GM19372 (cell line): ENCODE results near the gene BEGAIN.
A peak's percentile ranks its signal among the peaks of the same experiment; 100 is the strongest.

Experiments used
- ATAC-seq: cut with Tn5 transposase; IDR thresholded peaks from one replicate; pipeline ENCODE4 v1.9.1; 2021; ENCODE audit warnings: mild to moderate bottlenecking, low read depth, moderate library complexity; ENCODE audit not compliant: unreplicated experiment

Gene BEGAIN

GRCh38 chr14:100587086-100587762 lies at the start of gene BEGAIN:
BEGAIN (minus strand) TSS chr14:100587417; CDS start chr14:100587290, 127 bp downstream.
- ATAC-seq: peak; percentile 52

- no peak for ATAC-seq
Measured at GRCh38 chr14:100636559-100636958, 49.3 kb upstream of the BEGAIN start.

GRCh38 chr14:100634026-100634425 lies 46.8 kb upstream of the BEGAIN start:
- no peak for ATAC-seq

- ATAC-seq: no peak
Measured at GRCh38 chr14:100633406-100633805, 46.2 kb upstream of the BEGAIN start.

- no peak for ATAC-seq
Measured at GRCh38 chr14:100629696-100630095, 42.5 kb upstream of the BEGAIN start.

GRCh38 chr14:100629098-100629497 lies 41.9 kb upstream of the BEGAIN start:
- ATAC-seq: no peak

GRCh38 chr14:100628225-100628624 lies 41.0 kb upstream of the BEGAIN start:
- ATAC-seq: no peak

- ATAC-seq: no peak
Measured at GRCh38 chr14:100626614-100627013, 39.4 kb upstream of the BEGAIN start.

GRCh38 chr14:100623961-100624360 lies 36.7 kb upstream of the BEGAIN start:
- no peak for ATAC-seq

GRCh38 chr14:100623557-100623956 lies 36.3 kb upstream of the BEGAIN start:
- no peak for ATAC-seq

GRCh38 chr14:100622708-100623485 lies 35.7 kb upstream of the BEGAIN start:
- no peak for ATAC-seq

GRCh38 chr14:100622224-100622623 lies 35.0 kb upstream of the BEGAIN start:
- no peak for ATAC-seq

- ATAC-seq: no peak
Measured at GRCh38 chr14:100621806-100622205, 34.6 kb upstream of the BEGAIN start.

- ATAC-seq: no peak
Measured at GRCh38 chr14:100620255-100621100, 33.3 kb upstream of the BEGAIN start.

GRCh38 chr14:100619396-100620254 lies 32.4 kb upstream of the BEGAIN start:
- ATAC-seq: no peak

- no peak for ATAC-seq
Measured at GRCh38 chr14:100618763-100619320, 31.6 kb upstream of the BEGAIN start.

- ATAC-seq: no peak
Measured at GRCh38 chr14:100618318-100618693, 31.1 kb upstream of the BEGAIN start.

GRCh38 chr14:100617410-100618317 lies 30.4 kb upstream of the BEGAIN start:
- ATAC-seq: no peak
